Measurements from ENCODE around the gene PHTF2.

- no peak for TF ChIP-seq POLR2A (IDR thresholded peaks at IDR 0.05; ENCODE audit: low read depth, low read length)
- TF ChIP-seq POLR2AphosphoS5 (IDR thresholded peaks at IDR 0.05; ENCODE audit: low read depth, low read length), result no peak
- no peak for TF ChIP-seq TAF1 (IDR thresholded peaks at IDR 0.05; ENCODE audit: borderline replicate concordance, low read depth, low read length)
Measured at GRCh38 chr7:77917500-77918262, 119.1 kb downstream of the PHTF2 start.

All from GM12892 (cell line).